ENCODE data around the gene TEDC1.

DNA sequence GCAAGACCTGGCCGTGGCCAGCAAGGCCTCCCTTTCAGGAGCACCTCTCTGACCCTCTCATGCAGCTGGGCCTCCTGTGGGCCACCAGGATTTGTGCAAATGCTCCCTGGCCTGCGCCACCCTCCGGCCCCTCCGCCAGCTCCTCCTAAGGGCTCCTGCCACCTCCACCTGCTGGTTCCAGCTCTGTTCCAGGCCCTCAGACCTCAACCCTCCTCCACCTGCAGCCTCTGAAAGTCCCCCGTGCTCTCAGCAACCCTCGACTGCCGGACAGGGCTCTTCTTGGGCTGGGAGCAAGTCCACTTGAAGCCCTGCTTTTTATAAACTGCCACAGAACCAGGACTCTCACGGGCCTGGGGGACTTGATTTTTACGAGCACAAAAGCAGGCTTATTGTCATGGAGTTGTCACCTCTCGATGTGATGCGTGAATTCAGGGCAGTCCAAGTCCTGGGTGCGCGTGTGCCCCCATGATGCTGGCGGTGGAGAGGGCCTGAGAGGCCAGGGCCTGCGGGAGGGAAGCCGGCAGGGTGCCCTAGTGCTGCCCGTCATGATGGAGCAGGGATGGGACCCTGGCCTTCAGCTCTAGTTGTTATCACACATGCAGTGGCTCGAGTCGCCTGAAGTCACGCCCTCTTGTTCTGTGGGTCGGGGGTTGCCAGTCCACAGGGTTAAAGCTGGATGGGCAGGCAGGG lies 9.1 kb downstream of the TEDC1 start:
- TF ChIP-seq, protein P1, sequence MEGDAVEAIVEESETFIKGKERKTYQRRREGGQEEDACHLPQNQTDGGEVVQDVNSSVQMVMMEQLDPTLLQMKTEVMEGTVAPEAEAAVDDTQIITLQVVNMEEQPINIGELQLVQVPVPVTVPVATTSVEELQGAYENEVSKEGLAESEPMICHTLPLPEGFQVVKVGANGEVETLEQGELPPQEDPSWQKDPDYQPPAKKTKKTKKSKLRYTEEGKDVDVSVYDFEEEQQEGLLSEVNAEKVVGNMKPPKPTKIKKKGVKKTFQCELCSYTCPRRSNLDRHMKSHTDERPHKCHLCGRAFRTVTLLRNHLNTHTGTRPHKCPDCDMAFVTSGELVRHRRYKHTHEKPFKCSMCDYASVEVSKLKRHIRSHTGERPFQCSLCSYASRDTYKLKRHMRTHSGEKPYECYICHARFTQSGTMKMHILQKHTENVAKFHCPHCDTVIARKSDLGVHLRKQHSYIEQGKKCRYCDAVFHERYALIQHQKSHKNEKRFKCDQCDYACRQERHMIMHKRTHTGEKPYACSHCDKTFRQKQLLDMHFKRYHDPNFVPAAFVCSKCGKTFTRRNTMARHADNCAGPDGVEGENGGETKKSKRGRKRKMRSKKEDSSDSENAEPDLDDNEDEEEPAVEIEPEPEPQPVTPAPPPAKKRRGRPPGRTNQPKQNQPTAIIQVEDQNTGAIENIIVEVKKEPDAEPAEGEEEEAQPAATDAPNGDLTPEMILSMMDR (IDR thresholded peaks at IDR 0.05; ENCODE audit: low read depth, low read length, poor library complexity, severe bottlenecking): no peak
- TF ChIP-seq EZH2phosphoT487 (IDR thresholded peaks at IDR 0.05; ENCODE audit: borderline replicate concordance, low read length): no peak
